RWPE2 (cell line): ENCODE measurements around the gene SH2D1A.

Experiments
- ATAC-seq: fragments of 200-7000 bp; cut with Tn5 transposase; 3 replicates; pipeline ENCODE4 v1.9.1; 2021; ENCODE audit warnings: low read depth
- DNase-seq: peaks from one replicate; pipeline ENCODE4 v3.0.0-alpha.2; 2020; ENCODE audit warnings: low spot score
- H3K27ac ChIP-seq: fragments of 450-650 bp; 2 replicates; pipeline ENCODE4 v1.5.1; 2017; ENCODE audit warnings: mild to moderate bottlenecking; ENCODE audit not compliant: poor library complexity, severe bottlenecking
- H3K27me3 ChIP-seq: fragments of 250-450 bp; sonication (Bioruptor Pico); 2 replicates; pipeline ENCODE4 v1.5.1; 2021; ENCODE audit warnings: mild to moderate bottlenecking, moderate library complexity; ENCODE audit not compliant: insufficient read depth, poor library complexity, severe bottlenecking
- H3K36me3 ChIP-seq: fragments of 250-450 bp; sonication (Bioruptor Pico); 2 replicates; pipeline ENCODE4 v1.5.1; 2020; ENCODE audit warnings: low read depth, mild to moderate bottlenecking, moderate library complexity
- H3K4me1 ChIP-seq: fragments of 250-450 bp; sonication (Bioruptor Pico); 2 replicates; pipeline ENCODE4 v1.5.1; 2021; ENCODE audit warnings: mild to moderate bottlenecking, moderate library complexity; ENCODE audit not compliant: insufficient read depth, poor library complexity, severe bottlenecking
- H3K4me3 ChIP-seq: fragments of 250-450 bp; sonication (Bioruptor Pico); 2 replicates; pipeline ENCODE4 v1.5.1; 2021; ENCODE audit warnings: mild to moderate bottlenecking, moderate library complexity; ENCODE audit not compliant: severe bottlenecking
- H3K9me3 ChIP-seq: fragments of 250-450 bp; sonication (Bioruptor Pico); 2 replicates; pipeline ENCODE4 v1.5.1; 2021; ENCODE audit warnings: mild to moderate bottlenecking, moderate library complexity; ENCODE audit not compliant: severe bottlenecking
- TF ChIP-seq, protein P1 (sequence below): fragments of 450-650 bp; IDR thresholded peaks from one replicate; pipeline ENCODE4 v1.5.1; 2017; ENCODE audit warnings: mild to moderate bottlenecking, moderate library complexity; ENCODE audit not compliant: poor library complexity, severe bottlenecking

The SH2D1A gene

DNA sequence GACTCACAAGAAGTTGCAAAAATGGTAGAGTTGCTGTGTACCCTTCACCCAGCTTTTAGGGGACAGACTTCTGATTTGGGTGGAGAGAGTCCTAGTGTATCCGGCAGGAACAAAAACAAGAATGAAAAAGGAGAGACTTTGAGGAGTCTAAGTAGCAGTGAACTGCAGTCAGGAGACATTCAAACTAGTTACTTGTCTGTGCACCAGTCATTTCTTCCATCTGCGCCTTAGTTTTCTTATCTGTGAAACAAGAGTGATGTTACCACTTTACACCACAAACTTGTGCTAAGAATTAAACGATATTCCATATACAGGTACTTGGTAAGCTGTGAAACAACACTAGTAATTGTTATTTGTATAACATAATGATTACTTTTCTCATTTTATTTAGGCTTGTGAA, 47.3 kb downstream of the SH2D1A start:
- TF ChIP-seq, protein P1, sequence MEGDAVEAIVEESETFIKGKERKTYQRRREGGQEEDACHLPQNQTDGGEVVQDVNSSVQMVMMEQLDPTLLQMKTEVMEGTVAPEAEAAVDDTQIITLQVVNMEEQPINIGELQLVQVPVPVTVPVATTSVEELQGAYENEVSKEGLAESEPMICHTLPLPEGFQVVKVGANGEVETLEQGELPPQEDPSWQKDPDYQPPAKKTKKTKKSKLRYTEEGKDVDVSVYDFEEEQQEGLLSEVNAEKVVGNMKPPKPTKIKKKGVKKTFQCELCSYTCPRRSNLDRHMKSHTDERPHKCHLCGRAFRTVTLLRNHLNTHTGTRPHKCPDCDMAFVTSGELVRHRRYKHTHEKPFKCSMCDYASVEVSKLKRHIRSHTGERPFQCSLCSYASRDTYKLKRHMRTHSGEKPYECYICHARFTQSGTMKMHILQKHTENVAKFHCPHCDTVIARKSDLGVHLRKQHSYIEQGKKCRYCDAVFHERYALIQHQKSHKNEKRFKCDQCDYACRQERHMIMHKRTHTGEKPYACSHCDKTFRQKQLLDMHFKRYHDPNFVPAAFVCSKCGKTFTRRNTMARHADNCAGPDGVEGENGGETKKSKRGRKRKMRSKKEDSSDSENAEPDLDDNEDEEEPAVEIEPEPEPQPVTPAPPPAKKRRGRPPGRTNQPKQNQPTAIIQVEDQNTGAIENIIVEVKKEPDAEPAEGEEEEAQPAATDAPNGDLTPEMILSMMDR, result no peak
- DNase-seq, result no peak
- Histone ChIP-seq H3K27me3 (no peaks in the 10 kb centered on the region), H3K36me3 (no peaks in the 10 kb centered on the region), H3K9me3 (no peaks in the 10 kb centered on the region), H3K4me3 (no peak overlapping the region), H3K4me1 (no peaks in the 10 kb centered on the region), H3K27ac (no peak overlapping the region)
- ATAC-seq, result no peak

DNA sequence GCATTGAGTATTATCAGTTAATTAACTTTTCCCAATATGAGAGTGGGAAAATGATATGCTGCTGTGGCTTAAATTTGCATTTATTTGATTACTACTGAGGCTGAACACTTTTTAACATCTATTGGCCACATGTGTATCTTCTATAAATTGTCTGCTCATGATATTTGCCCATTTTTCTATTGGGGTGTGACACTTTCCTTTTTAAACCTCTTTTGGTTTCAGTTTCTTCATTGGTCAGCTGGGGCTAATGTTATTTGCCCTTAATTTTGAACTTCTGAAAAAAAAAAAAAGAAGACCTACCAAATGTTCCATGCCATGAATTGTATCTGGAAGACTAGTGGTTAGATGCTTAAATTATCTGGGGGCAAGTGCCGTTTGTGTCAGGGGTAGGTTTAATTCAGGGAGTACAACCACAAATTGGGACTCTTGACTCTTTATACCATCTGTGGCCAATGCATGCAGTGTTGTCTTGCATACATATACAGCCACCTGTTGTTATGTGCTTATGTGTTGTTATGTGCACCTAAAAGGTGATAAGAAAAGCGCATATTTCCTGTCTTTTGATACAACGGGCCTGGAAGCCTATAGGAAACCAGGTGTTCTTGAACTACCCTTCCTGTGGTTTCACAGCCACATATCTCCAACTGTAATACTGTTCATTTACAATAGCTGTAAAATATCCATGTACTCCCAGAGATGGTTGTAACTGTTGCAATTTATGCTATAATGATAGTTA, 49.0 kb downstream of the SH2D1A start:
- no peak for ATAC-seq
- Histone ChIP-seq H3K27me3 (no peaks in the 10 kb centered on the region), H3K36me3 (no peaks in the 10 kb centered on the region), H3K4me1 (no peaks in the 10 kb centered on the region), H3K4me3 (no peak overlapping the region), H3K27ac (no peak overlapping the region), H3K9me3 (no peaks in the 10 kb centered on the region)
- TF ChIP-seq, protein P1, result no peak
- no peak for DNase-seq

DNA sequence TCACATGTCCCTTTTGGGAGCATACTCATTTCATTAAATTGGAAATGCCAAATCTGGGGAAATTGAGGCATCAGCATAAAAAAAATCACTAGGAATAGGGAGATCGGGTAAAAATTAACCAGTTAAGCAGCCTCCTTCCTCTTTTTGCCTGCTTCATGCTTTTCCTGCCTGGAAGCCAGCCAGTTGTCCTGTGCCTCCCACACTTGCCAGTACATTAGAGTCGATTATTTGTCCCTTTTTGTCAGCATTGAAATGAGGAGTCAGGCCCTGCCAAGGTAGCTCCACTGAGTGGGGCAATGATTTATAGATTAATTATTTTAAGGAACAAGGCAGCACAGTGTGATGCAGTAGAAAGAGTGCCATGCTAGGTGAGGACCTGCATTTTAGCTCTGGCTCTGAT, 55.3 kb downstream of the SH2D1A start:
- ATAC-seq (no peak), DNase-seq (no peak)
- H3K4me1 ChIP-seq, result no peaks in the 10 kb centered on the region
- H3K4me3 ChIP-seq, result no peak overlapping the region
- TF ChIP-seq, protein P1, result no peak
- H3K36me3 ChIP-seq, result no peaks in the 10 kb centered on the region
- H3K9me3 ChIP-seq, result no peaks in the 10 kb centered on the region
- H3K27ac ChIP-seq, result no peak overlapping the region
- no peaks in the 10 kb centered on the region for H3K27me3 ChIP-seq

DNA sequence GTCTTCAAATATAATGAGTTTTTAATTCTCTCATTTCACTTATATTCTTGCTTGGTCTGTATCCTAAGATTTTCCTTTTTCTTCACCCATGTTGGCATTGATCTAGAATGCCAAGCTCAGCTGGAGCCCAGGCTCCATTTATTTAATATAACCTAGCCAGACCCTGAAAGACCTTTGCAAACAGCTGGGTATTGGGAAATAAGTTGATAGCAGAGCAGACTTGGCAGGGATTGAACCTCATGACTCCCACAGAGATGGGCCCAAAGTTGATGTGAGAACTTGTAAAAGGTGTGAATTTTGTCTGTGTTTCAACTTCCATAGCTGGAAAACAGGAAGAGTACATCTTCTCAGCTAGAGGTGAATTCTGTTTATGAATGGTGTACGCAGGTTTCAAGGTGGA, 59.5 kb downstream of the SH2D1A start:
- no peak for ATAC-seq

More for the DNA sequence above, 59.5 kb downstream of the SH2D1A start:
- no peak for DNase-seq
- no peaks in the 10 kb centered on the region for H3K36me3 ChIP-seq
- H3K9me3 ChIP-seq, result no peaks in the 10 kb centered on the region
- H3K4me1 ChIP-seq, result no peaks in the 10 kb centered on the region
- no peaks in the 10 kb centered on the region for H3K27me3 ChIP-seq
- TF ChIP-seq, protein P1, result no peak
- H3K4me3 ChIP-seq, result no peak overlapping the region
- H3K27ac ChIP-seq, result peak overlapping the region; percentile 37
